Measurements from ENCODE around the gene LRIG1.

The LRIG1 gene

DNA sequence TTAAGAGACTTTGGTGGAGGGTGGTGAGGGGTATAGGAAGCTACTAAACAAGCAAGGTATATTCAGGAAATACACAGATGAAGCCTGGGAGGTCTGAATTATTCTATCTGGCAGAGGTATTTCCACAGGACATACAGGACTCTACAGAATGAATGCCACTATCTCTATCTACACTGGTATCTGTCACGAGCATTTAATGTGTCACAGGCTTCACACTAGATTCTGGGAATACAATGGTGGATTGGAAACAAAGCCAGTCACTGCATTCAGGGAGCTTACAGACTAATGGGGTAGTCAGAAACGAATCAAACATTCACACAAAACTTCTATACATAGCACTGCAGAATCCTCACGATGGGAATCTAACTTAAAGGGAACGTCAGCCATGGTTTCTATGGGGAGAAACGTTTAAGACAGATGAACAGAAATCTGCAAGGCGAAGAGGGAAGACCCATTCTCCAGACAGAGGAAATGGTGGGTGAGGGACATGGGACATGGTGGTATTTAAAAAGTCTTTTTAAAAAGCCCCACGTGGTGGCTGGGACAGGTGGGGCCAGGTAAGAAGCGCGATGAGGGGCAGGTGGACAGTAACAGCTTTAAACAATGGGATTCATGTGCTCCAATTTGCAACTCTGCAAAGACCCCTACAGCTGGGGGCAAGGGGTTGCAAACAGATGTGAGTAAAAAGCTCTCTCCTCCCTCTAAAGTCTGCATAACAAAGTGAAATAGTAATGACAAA is 16.5 kb downstream of the LRIG1 start:
- in situ Hi-C loops (cut with HindIII; ENCODE audit: low pct_ligation_motif_present, low sequenced_read_pairs) = no loop called here
- Histone ChIP-seq H3K27ac (no peak overlapping the region), H3K4me3 (ENCODE audit: low read depth, low read length) (no peak overlapping the region), H3K27me3 (replicated peaks) (no peaks in the 10 kb centered on the region), H3K36me3 (replicated peaks) (no peaks in the 10 kb centered on the region)
- TF ChIP-seq, protein P1, sequence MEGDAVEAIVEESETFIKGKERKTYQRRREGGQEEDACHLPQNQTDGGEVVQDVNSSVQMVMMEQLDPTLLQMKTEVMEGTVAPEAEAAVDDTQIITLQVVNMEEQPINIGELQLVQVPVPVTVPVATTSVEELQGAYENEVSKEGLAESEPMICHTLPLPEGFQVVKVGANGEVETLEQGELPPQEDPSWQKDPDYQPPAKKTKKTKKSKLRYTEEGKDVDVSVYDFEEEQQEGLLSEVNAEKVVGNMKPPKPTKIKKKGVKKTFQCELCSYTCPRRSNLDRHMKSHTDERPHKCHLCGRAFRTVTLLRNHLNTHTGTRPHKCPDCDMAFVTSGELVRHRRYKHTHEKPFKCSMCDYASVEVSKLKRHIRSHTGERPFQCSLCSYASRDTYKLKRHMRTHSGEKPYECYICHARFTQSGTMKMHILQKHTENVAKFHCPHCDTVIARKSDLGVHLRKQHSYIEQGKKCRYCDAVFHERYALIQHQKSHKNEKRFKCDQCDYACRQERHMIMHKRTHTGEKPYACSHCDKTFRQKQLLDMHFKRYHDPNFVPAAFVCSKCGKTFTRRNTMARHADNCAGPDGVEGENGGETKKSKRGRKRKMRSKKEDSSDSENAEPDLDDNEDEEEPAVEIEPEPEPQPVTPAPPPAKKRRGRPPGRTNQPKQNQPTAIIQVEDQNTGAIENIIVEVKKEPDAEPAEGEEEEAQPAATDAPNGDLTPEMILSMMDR (IDR thresholded peaks at IDR 0.05; ENCODE audit: low read depth, low read length, missing control alignments) = no peak
- no peak for DNase-seq

DNA sequence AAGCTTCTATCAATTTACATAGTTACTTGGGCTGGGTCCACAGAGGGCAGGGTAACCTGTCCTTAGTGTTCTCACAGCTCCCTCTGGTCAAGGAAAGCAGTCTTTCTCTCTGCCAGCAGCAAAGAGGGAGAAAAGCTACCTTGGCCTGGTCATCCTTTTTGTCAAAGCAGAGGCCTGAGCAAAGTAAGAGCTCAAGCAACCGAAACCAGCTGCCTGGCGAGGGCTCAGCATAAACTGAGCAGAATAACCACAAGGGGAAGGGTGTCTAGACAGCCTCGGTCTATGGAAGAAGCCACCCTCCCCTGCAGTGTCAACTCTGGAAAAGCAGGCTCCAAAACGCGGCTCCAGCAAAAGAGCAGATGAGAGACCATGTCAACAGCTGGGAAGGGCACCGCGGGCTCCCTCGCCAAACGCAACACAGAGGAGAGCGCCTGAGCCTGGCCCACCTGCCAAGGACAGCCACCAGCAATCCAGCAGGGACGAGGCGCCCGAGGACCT is 17.4 kb downstream of the LRIG1 start:
- DNase-seq = peak; percentile 71
- Histone ChIP-seq H3K4me3 (ENCODE audit: low read depth, low read length) (no peak overlapping the region), H3K36me3 (replicated peaks) (no peaks in the 10 kb centered on the region), H3K27me3 (replicated peaks) (no peaks in the 10 kb centered on the region), H3K27ac (peak overlapping the region; percentile 49)
- TF ChIP-seq, protein P1 (IDR thresholded peaks at IDR 0.05; ENCODE audit: low read depth, low read length, missing control alignments) = no peak
- in situ Hi-C loops (cut with HindIII; ENCODE audit: low pct_ligation_motif_present, low sequenced_read_pairs) = no loop called here

DNA sequence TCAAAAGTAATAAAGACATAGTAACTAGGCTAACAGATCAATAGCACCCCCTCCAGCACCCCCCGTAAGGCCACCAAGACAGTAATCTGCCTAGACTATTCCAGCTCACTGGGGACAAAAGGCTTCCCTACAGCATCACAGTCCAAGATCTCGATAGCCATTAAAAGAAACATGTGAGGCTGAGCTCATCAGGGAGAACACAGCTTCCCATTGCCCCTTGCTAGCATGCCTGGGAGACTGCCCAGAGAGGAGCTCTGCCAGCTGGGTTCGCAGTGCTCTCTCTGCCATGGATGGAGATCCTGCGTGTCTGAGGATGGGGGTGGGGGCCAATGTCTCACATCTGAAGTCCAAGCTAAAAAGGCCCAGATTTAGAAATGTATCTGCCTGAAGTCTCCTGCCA is 17.8 kb downstream of the LRIG1 start:
- DNase-seq = no peak
- in situ Hi-C loops (cut with HindIII; ENCODE audit: low pct_ligation_motif_present, low sequenced_read_pairs) = no loop called here
- Histone ChIP-seq H3K27me3 (replicated peaks) (no peaks in the 10 kb centered on the region), H3K4me3 (ENCODE audit: low read depth, low read length) (no peak overlapping the region), H3K36me3 (replicated peaks) (no peaks in the 10 kb centered on the region), H3K27ac (peak overlapping the region; percentile 49)
- TF ChIP-seq, protein P1 (IDR thresholded peaks at IDR 0.05; ENCODE audit: low read depth, low read length, missing control alignments) = no peak

DNA sequence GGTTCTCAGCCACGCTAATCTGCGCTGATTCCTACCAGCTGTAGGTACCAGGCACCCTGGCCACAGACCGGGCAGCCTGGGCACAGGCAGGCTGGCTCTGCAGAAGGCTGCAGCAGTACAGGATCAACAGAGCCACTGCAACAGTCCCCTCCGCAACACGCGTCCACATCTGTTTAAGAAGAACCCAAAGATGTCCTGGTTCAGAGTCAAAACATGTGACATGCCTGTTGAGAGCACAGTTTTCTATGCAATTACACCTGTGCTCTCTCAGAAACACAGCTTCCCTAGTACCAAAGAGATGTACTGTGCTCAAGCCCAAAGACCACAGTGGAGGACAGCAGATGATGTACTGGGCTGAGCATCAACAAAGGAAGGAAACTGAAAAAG is 18.8 kb downstream of the LRIG1 start:
- in situ Hi-C loops (cut with HindIII; ENCODE audit: low pct_ligation_motif_present, low sequenced_read_pairs) = no loop called here
- Histone ChIP-seq H3K36me3 (replicated peaks) (no peaks in the 10 kb centered on the region), H3K27ac (no peak overlapping the region), H3K27me3 (replicated peaks) (no peaks in the 10 kb centered on the region), H3K4me3 (ENCODE audit: low read depth, low read length) (no peak overlapping the region)
- DNase-seq = no peak
- TF ChIP-seq, protein P1 (IDR thresholded peaks at IDR 0.05; ENCODE audit: low read depth, low read length, missing control alignments) = no peak

DNA sequence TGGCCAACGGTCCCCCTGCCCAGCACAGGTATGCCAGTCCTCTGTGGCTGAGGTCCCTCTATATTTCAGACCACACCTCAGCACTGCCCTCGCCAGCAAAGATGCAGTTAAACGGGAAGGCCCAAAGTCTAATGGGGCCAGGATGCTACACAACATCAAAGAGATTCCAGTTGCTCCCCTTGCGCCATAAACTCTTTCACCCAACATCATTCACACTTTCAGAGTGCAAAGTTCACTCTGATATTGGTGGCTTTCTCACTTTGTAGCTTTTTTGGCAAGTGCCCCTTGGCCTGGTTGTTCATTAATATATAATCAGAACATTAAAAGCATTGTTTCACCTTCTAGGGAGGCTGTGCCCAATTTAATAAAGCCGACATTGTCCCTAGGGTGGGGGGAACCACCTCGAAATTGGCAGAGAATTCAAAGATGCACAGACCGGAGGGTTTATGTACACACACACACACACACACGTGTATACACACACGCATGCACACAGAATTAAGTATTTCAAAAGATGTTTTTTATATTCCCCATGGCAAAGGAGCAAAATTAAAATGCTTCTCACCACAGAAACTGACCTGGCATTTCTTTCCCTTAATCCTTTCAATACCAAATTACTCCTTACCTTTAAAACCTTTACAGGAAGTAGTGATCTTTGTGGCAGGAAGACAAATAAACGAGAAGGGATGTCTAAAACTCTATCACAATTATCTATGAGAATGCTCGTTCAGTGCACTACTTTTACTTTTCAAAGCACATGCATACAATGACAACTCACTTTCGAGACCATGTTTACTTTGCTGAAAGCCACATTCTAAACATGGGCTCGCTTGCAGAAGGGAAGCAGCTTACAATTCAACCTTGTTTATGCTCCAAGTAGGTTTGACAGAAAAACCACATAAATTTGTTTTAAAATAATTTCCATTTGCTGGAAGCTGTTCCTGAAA is 19.5 kb downstream of the LRIG1 start:
- no peak overlapping the region for H3K4me3 ChIP-seq (ENCODE audit: low read depth, low read length)
- in situ Hi-C loops (cut with HindIII; ENCODE audit: low pct_ligation_motif_present, low sequenced_read_pairs) = no loop called here
- DNase-seq = no peak
- H3K27me3 ChIP-seq (replicated peaks) = no peaks in the 10 kb centered on the region
- no peak overlapping the region for H3K27ac ChIP-seq
- H3K36me3 ChIP-seq (replicated peaks) = no peaks in the 10 kb centered on the region
- TF ChIP-seq, protein P1 (IDR thresholded peaks at IDR 0.05; ENCODE audit: low read depth, low read length, missing control alignments) = no peak
